Osteoblast (primary cell): ENCODE measurements around the gene BNIP5. TPM values are rescaled to one million over a fixed set of nuclear protein-coding genes. Genes with fewer than 3 reads are reported as not detected.

Experiments
- DNase-seq: peaks from one replicate; pipeline ENCODE4 v3.0.0; 2011; ENCODE audit warnings: low spot score, mixed read lengths; ENCODE audit not compliant: insufficient read length; ENCODE audit errors: missing footprints
- H2AFZ ChIP-seq: 2 replicates; pipeline ENCODE4 v1.6.0; 2011; ENCODE audit warnings: mild to moderate bottlenecking, low read length
- H3K27ac ChIP-seq: 2 replicates; pipeline ENCODE4 v1.5.1; 2011; ENCODE audit warnings: mild to moderate bottlenecking, low read depth, low read length, moderate library complexity
- H3K27me3 ChIP-seq: 2 replicates; pipeline ENCODE4 v1.6.0; 2012; ENCODE audit warnings: mild to moderate bottlenecking, control low read depth, inconsistent platforms, low read length, moderate library complexity; ENCODE audit not compliant: insufficient read depth
- H3K36me3 ChIP-seq: 2 replicates; pipeline ENCODE4 v1.5.1; 2011; ENCODE audit warnings: mild to moderate bottlenecking, low read length, control low read depth, moderate library complexity; ENCODE audit not compliant: insufficient read depth
- H3K4me1 ChIP-seq: 2 replicates; pipeline ENCODE4 v1.5.1; 2011; ENCODE audit warnings: mild to moderate bottlenecking, low read length, control low read depth, moderate library complexity; ENCODE audit not compliant: insufficient read depth
- H3K4me2 ChIP-seq: 2 replicates; pipeline ENCODE4 v1.6.0; 2011; ENCODE audit warnings: mild to moderate bottlenecking, low read length; ENCODE audit not compliant: insufficient read depth
- H3K4me3 ChIP-seq: fragments of 200-600 bp; sonication (generic); 3 replicates; pipeline ENCODE4 v1.5.1; 2012; ENCODE audit warnings: mild to moderate bottlenecking, low read length, inconsistent platforms; ENCODE audit not compliant: insufficient read depth
- H3K79me2 ChIP-seq: 2 replicates; pipeline ENCODE4 v1.6.0; 2012; ENCODE audit warnings: mild to moderate bottlenecking, low read length, control low read depth, inconsistent platforms; ENCODE audit not compliant: insufficient read depth
- H3K9me3 ChIP-seq: 2 replicates; pipeline ENCODE4 v1.5.1; 2011; ENCODE audit warnings: low read depth, low read length, control low read depth
- H4K20me1 ChIP-seq: 2 replicates; pipeline ENCODE4 v1.6.0; 2012; ENCODE audit warnings: mild to moderate bottlenecking, low read length, control low read depth; ENCODE audit not compliant: insufficient read depth
- total RNA-seq: library from RNA; depleted of rRNA; stranded (reverse); fragments of >200 nt; gene quantifications from 2 replicates; pipeline ENCODE4 v1.2.3, GENCODE V29; 2012
- TF ChIP-seq, protein P1 (sequence below): IDR thresholded peaks from 2 replicates; pipeline ENCODE4 v1.5.1; 2011; ENCODE audit warnings: mild to moderate bottlenecking, low read depth, low read length, moderate library complexity; ENCODE audit errors: extremely low read depth

BNIP5 gene
- total RNA-seq, 1 donor = not detected

DNA sequence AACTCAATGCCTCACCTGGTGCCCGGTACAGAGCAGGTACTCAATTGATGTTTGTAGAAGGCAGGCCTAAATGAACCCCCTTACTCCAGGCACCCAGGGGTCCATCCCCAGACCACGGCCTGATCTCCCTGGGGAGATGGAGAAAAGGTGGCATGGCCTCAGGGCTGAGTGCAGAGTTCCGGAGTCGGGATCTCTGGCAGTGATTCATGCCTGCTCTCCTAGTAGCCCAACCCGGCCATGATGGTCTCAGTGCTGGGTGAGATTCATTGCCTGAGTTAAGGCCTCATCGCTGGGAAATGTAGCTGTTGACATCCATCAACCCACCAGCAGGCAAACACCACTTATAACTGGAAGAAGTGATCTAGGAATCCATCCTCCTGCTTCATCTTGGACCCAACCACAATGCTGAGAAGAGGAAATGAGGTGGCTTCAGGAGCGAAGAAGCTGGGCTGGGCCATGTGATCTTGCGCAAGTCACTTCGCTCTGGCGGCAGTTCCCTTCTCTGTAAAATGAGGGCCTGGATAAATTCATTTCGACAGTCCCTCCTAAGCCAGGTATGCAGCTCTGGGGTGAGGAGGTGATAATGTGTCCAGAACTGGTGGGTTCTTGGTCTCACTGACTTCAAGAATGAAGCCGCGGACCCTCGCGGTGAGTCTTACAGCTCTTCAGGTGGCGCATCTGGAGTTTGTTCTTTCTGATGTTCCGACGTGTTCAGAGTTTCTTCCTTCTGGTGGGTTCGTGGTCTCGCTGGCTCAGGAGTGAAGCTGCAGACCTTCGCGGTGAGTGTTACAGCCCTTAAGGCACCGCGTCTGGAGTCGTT is 26.1 kb upstream of the BNIP5 start:
- H3K36me3 ChIP-seq = no peaks in the 10 kb centered on the region
- no peaks in the 10 kb centered on the region for H4K20me1 ChIP-seq
- H3K9me3 ChIP-seq = no peaks in the 10 kb centered on the region
- no peak for DNase-seq
- H3K27ac ChIP-seq = no peak overlapping the region
- peaks cover 29% of the 10 kb centered on the region for H3K4me1 ChIP-seq
- H2AFZ ChIP-seq = no peak overlapping the region
- no peaks in the 10 kb centered on the region for H3K79me2 ChIP-seq
- no peak overlapping the region for H3K4me2 ChIP-seq
- H3K27me3 ChIP-seq = no peaks in the 10 kb centered on the region
- no peak overlapping the region for H3K4me3 ChIP-seq
- TF ChIP-seq, protein P1, sequence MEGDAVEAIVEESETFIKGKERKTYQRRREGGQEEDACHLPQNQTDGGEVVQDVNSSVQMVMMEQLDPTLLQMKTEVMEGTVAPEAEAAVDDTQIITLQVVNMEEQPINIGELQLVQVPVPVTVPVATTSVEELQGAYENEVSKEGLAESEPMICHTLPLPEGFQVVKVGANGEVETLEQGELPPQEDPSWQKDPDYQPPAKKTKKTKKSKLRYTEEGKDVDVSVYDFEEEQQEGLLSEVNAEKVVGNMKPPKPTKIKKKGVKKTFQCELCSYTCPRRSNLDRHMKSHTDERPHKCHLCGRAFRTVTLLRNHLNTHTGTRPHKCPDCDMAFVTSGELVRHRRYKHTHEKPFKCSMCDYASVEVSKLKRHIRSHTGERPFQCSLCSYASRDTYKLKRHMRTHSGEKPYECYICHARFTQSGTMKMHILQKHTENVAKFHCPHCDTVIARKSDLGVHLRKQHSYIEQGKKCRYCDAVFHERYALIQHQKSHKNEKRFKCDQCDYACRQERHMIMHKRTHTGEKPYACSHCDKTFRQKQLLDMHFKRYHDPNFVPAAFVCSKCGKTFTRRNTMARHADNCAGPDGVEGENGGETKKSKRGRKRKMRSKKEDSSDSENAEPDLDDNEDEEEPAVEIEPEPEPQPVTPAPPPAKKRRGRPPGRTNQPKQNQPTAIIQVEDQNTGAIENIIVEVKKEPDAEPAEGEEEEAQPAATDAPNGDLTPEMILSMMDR = no peak

DNA sequence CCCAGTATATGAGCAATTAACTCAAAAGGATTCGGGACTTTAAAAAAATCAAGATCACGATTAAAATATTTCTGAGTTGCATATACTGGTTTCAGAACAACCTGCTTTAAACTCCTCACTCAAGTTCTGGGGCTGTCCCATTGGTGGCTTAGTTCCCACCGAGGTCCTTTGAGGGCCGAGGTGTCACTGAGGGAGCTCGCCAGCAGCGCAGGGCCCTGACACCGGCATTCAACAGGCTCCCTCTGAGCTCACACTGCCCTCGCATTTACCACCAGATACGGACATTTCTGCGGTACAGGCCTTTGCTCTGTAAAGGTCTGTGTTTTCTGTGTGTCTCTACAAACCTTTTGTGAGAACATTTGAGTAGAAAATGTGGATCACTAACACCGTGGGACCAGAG is 24.4 kb upstream of the BNIP5 start:
- Histone ChIP-seq H3K4me1 (peaks cover 34% of the 10 kb centered on the region), H3K27ac (no peak overlapping the region), H3K27me3 (no peaks in the 10 kb centered on the region), H3K4me2 (peak overlapping the region; percentile 49), H3K79me2 (no peaks in the 10 kb centered on the region), H3K9me3 (no peaks in the 10 kb centered on the region), H3K36me3 (no peaks in the 10 kb centered on the region), H3K4me3 (no peak overlapping the region), H4K20me1 (no peaks in the 10 kb centered on the region), H2AFZ (no peak overlapping the region)
- no peak for DNase-seq
- TF ChIP-seq, protein P1 = no peak

DNA sequence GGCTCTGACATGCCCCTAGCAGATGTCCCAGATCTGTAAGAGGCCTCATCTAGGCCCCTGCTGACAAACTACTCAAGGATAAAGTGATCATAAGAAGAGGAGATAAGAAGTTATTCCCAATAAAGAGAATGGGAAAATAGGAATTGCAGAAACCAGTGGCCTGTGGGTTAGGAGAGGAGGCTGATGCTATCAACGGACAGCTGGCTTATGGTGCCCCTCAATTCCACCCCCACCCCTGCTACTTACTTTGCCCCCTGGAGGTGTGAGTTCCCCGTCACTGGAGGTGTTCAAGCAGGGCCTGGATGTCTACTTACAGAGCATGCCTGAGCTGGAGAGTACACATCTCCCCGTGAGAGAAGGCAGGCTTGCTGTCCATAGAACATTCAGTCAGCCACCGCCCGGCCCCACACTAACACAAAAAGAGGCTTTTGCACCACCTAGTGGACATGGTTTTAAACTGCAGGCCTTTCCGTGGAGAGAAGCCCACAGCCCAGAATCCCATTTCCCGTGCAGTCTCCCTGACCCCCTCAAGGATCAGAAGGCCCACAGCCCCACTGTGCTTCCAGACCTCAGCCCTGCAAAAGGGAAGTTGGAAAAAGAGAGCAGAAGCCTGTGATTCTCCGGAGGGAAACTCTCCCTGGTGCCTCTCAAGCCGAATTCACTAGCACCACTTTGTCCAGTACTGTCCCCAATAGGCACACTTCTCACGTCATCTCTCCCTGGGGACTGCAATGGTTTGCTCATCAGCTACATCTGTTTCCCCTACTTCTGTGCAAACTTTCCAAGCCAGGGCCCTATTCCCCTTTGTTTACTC is 23.8 kb upstream of the BNIP5 start:
- no peaks in the 10 kb centered on the region for H3K79me2 ChIP-seq
- H2AFZ ChIP-seq = peak overlapping the region; percentile 86
- H4K20me1 ChIP-seq = no peaks in the 10 kb centered on the region
- peak; percentile 98 for DNase-seq
- no peaks in the 10 kb centered on the region for H3K9me3 ChIP-seq
- peak overlapping the region; percentile 49 for H3K4me2 ChIP-seq
- peak overlapping the region; percentile 24 for H3K27ac ChIP-seq
- no peaks in the 10 kb centered on the region for H3K36me3 ChIP-seq
- peaks cover 36% of the 10 kb centered on the region for H3K4me1 ChIP-seq
- TF ChIP-seq, protein P1 = peak; percentile 90
- no peaks in the 10 kb centered on the region for H3K27me3 ChIP-seq
- H3K4me3 ChIP-seq = peak overlapping the region; percentile 22
